ENCODE measurements around the gene DCANP1. TPM values are rescaled to one million over a fixed set of nuclear protein-coding genes. Genes with fewer than 3 reads are reported as not detected.

The DCANP1 gene
- total RNA-seq, 1 donor from 2014 or later = not detected

DNA sequence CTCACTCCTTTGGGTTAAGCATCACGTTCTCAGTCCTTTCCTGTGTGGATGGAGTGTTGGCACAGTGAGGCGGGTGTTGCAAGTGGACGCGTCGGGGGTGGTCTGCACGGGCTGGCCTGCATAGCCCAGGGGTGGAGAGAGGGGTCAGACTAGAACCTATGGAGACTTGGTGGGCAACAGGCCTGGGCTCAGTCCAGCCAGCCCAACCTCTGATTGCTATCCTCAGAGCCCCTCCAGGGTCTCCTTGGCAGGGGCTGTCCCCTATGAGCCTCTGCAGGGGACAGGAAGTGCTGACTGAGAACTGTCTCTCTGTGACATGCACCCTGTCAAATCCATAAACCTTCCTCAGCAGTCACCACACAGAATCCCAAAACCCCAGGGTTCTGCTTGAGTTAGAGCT is 2.3 kb downstream of the DCANP1 start:
- TF ChIP-seq, protein P1, sequence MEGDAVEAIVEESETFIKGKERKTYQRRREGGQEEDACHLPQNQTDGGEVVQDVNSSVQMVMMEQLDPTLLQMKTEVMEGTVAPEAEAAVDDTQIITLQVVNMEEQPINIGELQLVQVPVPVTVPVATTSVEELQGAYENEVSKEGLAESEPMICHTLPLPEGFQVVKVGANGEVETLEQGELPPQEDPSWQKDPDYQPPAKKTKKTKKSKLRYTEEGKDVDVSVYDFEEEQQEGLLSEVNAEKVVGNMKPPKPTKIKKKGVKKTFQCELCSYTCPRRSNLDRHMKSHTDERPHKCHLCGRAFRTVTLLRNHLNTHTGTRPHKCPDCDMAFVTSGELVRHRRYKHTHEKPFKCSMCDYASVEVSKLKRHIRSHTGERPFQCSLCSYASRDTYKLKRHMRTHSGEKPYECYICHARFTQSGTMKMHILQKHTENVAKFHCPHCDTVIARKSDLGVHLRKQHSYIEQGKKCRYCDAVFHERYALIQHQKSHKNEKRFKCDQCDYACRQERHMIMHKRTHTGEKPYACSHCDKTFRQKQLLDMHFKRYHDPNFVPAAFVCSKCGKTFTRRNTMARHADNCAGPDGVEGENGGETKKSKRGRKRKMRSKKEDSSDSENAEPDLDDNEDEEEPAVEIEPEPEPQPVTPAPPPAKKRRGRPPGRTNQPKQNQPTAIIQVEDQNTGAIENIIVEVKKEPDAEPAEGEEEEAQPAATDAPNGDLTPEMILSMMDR (IDR thresholded peaks at IDR 0.05; ENCODE audit: insufficient read depth, low read length, severe bottlenecking) = no peak
- FAIRE-seq = no peak
- H3K27me3 ChIP-seq (ENCODE audit: control insufficient read depth, insufficient read depth, low read length) = peaks cover 18% of the 10 kb centered on the region
- H3K4me3 ChIP-seq (ENCODE audit: low read depth, low read length) = no peak overlapping the region
- DNase-seq (ENCODE audit: low read depth) = no peak
- no peaks in the 10 kb centered on the region for H3K36me3 ChIP-seq (ENCODE audit: control insufficient read depth, insufficient read depth, low read length)

DNA sequence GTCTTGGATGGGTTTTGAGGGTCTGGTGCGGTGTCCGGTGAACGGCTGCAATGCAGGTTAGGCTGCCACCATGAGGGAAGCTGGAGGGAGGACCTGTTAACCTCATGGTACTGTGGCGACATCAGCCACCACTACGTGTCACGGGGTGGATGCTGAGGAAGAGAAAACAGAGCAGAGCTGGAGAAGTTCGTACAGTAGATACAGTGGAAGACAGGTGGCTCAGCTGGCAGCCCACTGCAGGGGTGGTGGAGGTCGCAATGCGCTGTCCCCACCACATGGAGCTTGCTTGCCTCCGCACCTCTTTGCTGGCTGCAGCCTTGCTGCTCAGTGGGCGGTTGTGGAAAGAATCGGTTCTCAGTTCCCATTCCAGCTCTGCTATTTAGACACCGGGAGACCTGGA is 2.8 kb downstream of the DCANP1 start:
- H3K4me3 ChIP-seq (ENCODE audit: low read depth, low read length) = no peak overlapping the region
- FAIRE-seq (no peak), DNase-seq (ENCODE audit: low read depth) (no peak)
- no peaks in the 10 kb centered on the region for H3K36me3 ChIP-seq (ENCODE audit: control insufficient read depth, insufficient read depth, low read length)
- H3K27me3 ChIP-seq (ENCODE audit: control insufficient read depth, insufficient read depth, low read length) = peaks cover 18% of the 10 kb centered on the region
- TF ChIP-seq, protein P1 (IDR thresholded peaks at IDR 0.05; ENCODE audit: insufficient read depth, low read length, severe bottlenecking) = no peak

DNA sequence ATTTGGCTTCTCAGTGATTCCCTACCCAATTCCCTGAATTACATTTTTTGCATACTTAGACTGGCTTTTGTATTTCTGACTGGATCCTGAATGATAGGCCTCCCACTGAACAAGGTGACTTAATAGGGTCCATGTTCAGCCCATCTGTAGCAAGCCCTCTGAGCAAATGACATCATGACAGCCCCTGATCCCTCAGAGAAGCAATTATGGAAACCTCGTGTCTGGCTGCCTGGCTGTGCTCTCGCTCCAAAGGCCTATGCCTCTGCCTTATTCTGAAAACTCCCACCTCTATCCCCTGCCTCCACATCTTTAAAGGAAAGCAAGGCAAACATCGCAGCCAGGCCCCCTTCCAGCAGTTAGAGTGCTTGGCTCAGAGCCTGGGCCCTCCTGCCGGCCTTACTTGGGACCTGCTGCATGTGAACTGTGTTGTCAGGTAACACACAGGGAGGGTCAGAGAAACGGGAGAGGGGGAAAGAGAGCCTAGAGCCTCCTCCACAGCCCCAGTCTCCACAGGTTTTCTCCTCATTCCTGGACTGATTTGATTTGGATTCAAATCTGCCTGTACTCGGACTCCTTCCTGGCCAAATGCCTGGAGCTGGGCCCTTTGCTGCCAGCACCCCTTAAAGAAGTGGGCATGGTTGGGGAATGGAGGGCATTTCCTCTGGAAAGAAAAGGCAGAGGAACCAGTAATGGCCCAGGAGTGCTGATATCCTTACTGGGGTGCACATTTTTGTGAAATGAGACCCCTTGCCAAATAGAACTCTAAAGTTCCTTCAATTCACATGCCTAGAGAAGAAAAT is 3.8 kb downstream of the DCANP1 start:
- TF ChIP-seq, protein P1 (IDR thresholded peaks at IDR 0.05; ENCODE audit: insufficient read depth, low read length, severe bottlenecking) = no peak
- FAIRE-seq = no peak
- DNase-seq (ENCODE audit: low read depth) = no peak
- H3K27me3 ChIP-seq (ENCODE audit: control insufficient read depth, insufficient read depth, low read length) = peaks cover 15% of the 10 kb centered on the region
- no peak overlapping the region for H3K4me3 ChIP-seq (ENCODE audit: low read depth, low read length)
- H3K36me3 ChIP-seq (ENCODE audit: control insufficient read depth, insufficient read depth, low read length) = no peaks in the 10 kb centered on the region

DNA sequence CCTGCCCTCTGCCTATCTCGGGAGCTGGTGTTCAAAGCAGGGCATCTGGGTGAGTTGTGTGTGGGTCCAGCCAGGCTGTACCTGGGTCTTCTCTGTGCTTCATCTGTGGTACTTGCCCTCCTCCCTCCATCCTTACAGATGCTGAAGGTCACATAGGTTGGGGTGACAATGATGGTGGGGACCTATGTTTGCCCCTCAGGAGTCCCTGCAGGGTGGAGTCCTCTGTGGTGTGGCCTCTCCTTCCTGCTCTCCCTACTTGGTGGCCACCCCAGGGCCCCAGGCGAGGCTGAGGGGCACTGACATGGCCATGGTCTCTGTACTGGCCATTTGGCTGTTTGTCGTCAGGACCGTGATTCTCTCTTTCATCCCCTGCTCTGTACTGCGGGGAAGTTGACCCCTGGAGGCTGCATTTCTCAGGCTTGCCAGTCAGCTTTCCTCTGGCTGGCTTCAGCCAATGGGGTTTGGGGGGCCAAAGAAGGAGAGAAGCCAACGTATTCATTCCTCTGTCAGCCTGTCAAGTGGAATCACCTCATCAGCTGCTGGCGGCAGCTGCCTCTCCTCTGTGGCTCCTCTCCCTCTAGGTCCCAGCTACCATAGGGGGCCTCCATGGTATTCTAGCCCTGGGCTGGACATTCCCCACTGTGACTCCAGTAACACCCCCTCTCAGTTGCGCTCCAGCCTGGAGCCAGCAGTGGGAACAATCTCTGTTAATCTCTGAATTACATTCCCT is 4.6 kb downstream of the DCANP1 start:
- TF ChIP-seq, protein P1 (IDR thresholded peaks at IDR 0.05; ENCODE audit: insufficient read depth, low read length, severe bottlenecking) = no peak
- Histone ChIP-seq H3K36me3 (ENCODE audit: control insufficient read depth, insufficient read depth, low read length) (no peaks in the 10 kb centered on the region), H3K27me3 (ENCODE audit: control insufficient read depth, insufficient read depth, low read length) (peaks cover 9% of the 10 kb centered on the region), H3K4me3 (ENCODE audit: low read depth, low read length) (no peak overlapping the region)
- FAIRE-seq (no peak), DNase-seq (ENCODE audit: low read depth) (no peak)

DNA sequence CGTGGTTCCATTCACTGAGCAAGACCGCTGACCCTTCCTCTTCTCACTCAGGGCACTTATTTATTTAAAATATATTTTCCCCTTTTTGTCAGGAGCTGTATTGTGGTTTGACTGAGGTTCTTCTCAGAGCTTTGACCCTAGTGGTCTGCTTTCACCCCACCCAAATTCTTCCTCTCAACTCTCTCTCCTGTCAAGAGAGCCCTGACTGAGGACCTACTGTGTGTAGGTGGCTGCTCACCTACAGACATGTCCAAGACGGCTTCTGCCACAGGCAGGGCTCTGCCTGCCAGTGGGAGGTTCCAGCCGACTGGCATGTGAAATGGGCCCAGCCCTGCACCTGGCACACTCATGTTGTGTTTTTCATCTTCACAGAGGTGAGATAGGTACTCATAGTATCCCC is 5.2 kb downstream of the DCANP1 start:
- H3K36me3 ChIP-seq (ENCODE audit: control insufficient read depth, insufficient read depth, low read length) = no peaks in the 10 kb centered on the region
- H3K4me3 ChIP-seq (ENCODE audit: low read depth, low read length) = no peak overlapping the region
- DNase-seq (ENCODE audit: low read depth) (no peak), FAIRE-seq (no peak)
- TF ChIP-seq, protein P1 (IDR thresholded peaks at IDR 0.05; ENCODE audit: insufficient read depth, low read length, severe bottlenecking) = no peak
- peaks cover 8% of the 10 kb centered on the region for H3K27me3 ChIP-seq (ENCODE audit: control insufficient read depth, insufficient read depth, low read length)

All from bronchial epithelial cell (primary cell).